ENCODE measurements around the gene PTPRG. TPM values are rescaled to one million over a fixed set of nuclear protein-coding genes. Genes with fewer than 3 reads are reported as not detected.

Gene PTPRG
- total RNA-seq, 1 donor from 2014 or later = 77.2 TPM

- Mint-ChIP-seq H3K4me1 (ENCODE audit: unreplicated experiment) (peaks cover 52% of the 10 kb centered on the region), H3K4me3 (no peak overlapping the region), H3K27ac (no peak overlapping the region), H3K27me3 (no peaks in the 10 kb centered on the region), H3K9me3 (no peaks in the 10 kb centered on the region), H3K36me3 (peaks cover 6% of the 10 kb centered on the region)
- no peak for TF ChIP-seq CTCF (conservative IDR thresholded peaks at IDR 0.05)
- DNase-seq (ENCODE audit: extremely low spot score, unreplicated experiment) = no peak
Measured at GRCh38 chr3:61685755-61686154, 124.4 kb downstream of the PTPRG start.

GRCh38 chr3:61686228-61686648 lies 124.9 kb downstream of the PTPRG start:
- H3K4me3 Mint-ChIP-seq = no peak overlapping the region
- no peak overlapping the region for H3K27ac Mint-ChIP-seq
- no peak for TF ChIP-seq CTCF (conservative IDR thresholded peaks at IDR 0.05)
- H3K27me3 Mint-ChIP-seq = no peaks in the 10 kb centered on the region
- peaks cover 7% of the 10 kb centered on the region for H3K36me3 Mint-ChIP-seq
- DNase-seq (ENCODE audit: extremely low spot score, unreplicated experiment) = no peak
- H3K4me1 Mint-ChIP-seq (ENCODE audit: unreplicated experiment) = peaks cover 51% of the 10 kb centered on the region
- no peaks in the 10 kb centered on the region for H3K9me3 Mint-ChIP-seq

GRCh38 chr3:61687206-61687605 lies 125.8 kb downstream of the PTPRG start:
- no peak for TF ChIP-seq CTCF (conservative IDR thresholded peaks at IDR 0.05)

GRCh38 chr3:61687663-61688306 lies 126.4 kb downstream of the PTPRG start:
- H3K27me3 Mint-ChIP-seq = no peaks in the 10 kb centered on the region
- no peak for DNase-seq (ENCODE audit: extremely low spot score, unreplicated experiment)
- H3K4me3 Mint-ChIP-seq = peak overlapping the region; percentile 32
- H3K27ac Mint-ChIP-seq = no peak overlapping the region
- H3K4me1 Mint-ChIP-seq (ENCODE audit: unreplicated experiment) = peaks cover 44% of the 10 kb centered on the region
- no peak for TF ChIP-seq CTCF (conservative IDR thresholded peaks at IDR 0.05)
- no peaks in the 10 kb centered on the region for H3K9me3 Mint-ChIP-seq
- H3K36me3 Mint-ChIP-seq = peaks cover 6% of the 10 kb centered on the region

More at GRCh38 chr3:61687206-61687605, 125.8 kb downstream of the PTPRG start:
- H3K9me3 Mint-ChIP-seq = no peaks in the 10 kb centered on the region
- peaks cover 45% of the 10 kb centered on the region for H3K4me1 Mint-ChIP-seq (ENCODE audit: unreplicated experiment)
- DNase-seq (ENCODE audit: extremely low spot score, unreplicated experiment) = no peak
- no peaks in the 10 kb centered on the region for H3K27me3 Mint-ChIP-seq
- no peak overlapping the region for H3K4me3 Mint-ChIP-seq
- peaks cover 6% of the 10 kb centered on the region for H3K36me3 Mint-ChIP-seq
- no peak overlapping the region for H3K27ac Mint-ChIP-seq

GRCh38 chr3:61688307-61688984 lies 127.1 kb downstream of the PTPRG start:
- peaks cover 38% of the 10 kb centered on the region for H3K4me1 Mint-ChIP-seq (ENCODE audit: unreplicated experiment)

More at GRCh38 chr3:61688307-61688984, 127.1 kb downstream of the PTPRG start:
- peaks cover 6% of the 10 kb centered on the region for H3K36me3 Mint-ChIP-seq
- H3K27me3 Mint-ChIP-seq = no peaks in the 10 kb centered on the region
- DNase-seq (ENCODE audit: extremely low spot score, unreplicated experiment) = no peak
- H3K27ac Mint-ChIP-seq = no peak overlapping the region
- no peak overlapping the region for H3K4me3 Mint-ChIP-seq
- no peak for TF ChIP-seq CTCF (conservative IDR thresholded peaks at IDR 0.05)
- no peaks in the 10 kb centered on the region for H3K9me3 Mint-ChIP-seq

Data from type B pancreatic cell (in vitro differentiated cells).